ENCODE results near the gene AHSA1.

DNA sequence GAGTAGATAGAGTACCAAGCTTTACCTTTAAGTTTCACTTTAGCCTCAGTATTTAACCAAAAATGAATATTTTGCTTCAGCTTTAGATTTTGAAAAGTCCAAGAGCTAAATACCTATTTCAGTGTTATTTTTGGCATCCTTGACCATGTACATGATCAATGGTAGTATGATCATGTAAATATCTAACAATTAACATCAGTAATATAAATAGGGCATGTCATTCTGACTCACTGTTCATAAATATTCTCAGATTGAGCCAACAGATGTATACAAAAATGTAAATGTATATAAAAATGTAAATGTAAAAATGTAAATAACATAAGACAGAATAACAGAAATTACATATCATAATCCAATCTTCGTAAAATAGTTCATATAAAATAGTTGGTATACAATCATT is 19.3 kb upstream of the AHSA1 start:
- TF ChIP-seq, protein P1, sequence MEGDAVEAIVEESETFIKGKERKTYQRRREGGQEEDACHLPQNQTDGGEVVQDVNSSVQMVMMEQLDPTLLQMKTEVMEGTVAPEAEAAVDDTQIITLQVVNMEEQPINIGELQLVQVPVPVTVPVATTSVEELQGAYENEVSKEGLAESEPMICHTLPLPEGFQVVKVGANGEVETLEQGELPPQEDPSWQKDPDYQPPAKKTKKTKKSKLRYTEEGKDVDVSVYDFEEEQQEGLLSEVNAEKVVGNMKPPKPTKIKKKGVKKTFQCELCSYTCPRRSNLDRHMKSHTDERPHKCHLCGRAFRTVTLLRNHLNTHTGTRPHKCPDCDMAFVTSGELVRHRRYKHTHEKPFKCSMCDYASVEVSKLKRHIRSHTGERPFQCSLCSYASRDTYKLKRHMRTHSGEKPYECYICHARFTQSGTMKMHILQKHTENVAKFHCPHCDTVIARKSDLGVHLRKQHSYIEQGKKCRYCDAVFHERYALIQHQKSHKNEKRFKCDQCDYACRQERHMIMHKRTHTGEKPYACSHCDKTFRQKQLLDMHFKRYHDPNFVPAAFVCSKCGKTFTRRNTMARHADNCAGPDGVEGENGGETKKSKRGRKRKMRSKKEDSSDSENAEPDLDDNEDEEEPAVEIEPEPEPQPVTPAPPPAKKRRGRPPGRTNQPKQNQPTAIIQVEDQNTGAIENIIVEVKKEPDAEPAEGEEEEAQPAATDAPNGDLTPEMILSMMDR (IDR thresholded peaks at IDR 0.05): no peak
- TF ChIP-seq POLR2A (IDR thresholded peaks at IDR 0.05): no peak
